ENCODE measurements around the gene FLCN.

Gene FLCN

DNA sequence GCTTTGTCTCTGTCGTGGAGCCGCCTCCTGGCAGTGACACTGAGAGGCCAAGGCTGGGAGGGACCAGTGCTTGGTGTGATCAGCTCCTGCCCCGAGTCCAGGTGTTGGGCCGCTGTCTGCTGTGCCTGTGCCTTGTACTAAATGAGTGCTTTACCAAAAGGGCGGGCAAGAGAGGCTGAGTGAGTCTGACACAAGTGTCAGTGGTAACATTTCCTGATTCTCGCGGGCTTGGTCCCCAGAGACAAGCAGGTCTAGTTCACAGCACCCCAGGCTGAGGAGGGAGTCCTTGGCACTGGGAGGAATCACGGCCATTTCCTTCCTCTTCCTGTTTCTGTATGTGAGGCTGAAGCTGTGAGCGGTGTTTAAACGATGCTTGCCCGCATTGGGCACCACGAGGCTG is 61.1 kb downstream of the FLCN start:
- TF ChIP-seq, protein P1, sequence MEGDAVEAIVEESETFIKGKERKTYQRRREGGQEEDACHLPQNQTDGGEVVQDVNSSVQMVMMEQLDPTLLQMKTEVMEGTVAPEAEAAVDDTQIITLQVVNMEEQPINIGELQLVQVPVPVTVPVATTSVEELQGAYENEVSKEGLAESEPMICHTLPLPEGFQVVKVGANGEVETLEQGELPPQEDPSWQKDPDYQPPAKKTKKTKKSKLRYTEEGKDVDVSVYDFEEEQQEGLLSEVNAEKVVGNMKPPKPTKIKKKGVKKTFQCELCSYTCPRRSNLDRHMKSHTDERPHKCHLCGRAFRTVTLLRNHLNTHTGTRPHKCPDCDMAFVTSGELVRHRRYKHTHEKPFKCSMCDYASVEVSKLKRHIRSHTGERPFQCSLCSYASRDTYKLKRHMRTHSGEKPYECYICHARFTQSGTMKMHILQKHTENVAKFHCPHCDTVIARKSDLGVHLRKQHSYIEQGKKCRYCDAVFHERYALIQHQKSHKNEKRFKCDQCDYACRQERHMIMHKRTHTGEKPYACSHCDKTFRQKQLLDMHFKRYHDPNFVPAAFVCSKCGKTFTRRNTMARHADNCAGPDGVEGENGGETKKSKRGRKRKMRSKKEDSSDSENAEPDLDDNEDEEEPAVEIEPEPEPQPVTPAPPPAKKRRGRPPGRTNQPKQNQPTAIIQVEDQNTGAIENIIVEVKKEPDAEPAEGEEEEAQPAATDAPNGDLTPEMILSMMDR (conservative IDR thresholded peaks at IDR 0.05): no peak
- TF ChIP-seq ZFX (IDR thresholded peaks at IDR 0.05): no peak
- no peak overlapping the region for H3K27ac ChIP-seq

DNA sequence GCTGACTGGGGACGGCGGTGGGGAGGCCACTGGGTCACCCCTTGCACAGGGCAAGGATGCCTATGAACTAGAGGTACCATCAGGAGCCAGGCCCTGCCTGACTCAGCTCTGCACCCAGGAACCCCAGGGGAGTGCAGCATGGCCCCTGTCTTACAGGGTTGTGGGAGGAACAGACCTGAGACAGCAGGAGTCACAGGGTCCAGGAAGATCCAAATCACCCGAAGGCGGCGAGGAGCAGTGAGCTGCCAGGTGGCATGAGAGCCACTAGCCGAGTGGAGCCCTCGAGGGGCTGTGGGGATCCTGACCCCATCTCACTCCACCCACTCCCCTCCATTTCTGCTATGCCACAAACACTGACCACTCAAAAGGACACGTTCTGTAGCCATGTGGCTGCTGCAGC is 61.6 kb downstream of the FLCN start:
- no peak overlapping the region for H3K27ac ChIP-seq
- TF ChIP-seq, protein P1 (conservative IDR thresholded peaks at IDR 0.05): no peak
- TF ChIP-seq ZFX (IDR thresholded peaks at IDR 0.05): no peak

DNA sequence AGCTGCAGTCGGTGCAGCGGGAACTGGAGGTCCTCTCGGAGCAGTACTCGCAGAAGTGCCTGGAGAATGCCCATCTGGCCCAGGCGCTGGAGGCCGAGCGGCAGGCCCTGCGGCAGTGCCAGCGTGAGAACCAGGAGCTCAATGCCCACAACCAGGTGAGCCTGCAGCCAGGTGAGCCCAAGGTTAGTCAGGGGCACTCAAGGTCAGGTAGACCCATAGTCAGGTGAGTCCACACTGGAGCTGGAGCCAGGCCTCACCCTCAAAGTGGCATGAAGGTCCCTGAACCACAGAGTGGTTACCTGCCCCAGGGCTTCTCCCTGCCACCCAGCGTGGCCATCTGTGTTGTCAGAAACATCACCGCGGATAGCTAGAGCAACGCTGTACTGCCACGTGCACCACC is 63.0 kb downstream of the FLCN start:
- H3K27ac ChIP-seq: no peak overlapping the region

DNA sequence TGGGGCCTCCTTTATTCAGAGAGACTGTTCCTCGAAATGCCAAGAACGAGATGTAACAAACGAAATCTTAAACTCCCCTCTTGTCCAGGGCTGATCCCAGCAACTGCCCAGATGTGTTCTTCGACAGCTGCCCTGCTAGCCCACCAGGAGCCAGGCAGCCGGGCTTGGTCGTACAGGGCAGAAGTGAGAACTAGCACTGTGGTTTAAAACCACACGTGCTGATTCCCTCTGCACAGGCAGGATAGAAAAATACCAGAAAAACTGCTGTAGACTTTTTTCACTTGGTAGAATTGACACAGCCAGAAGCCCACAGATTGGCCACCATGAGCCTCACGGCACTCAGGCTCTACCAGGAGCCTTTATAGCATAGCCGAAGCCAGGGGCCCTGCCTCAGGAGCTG is 64.0 kb downstream of the FLCN start:
- no peak for TF ChIP-seq ZFX (IDR thresholded peaks at IDR 0.05)
- TF ChIP-seq, protein P1 (conservative IDR thresholded peaks at IDR 0.05): no peak
- H3K27ac ChIP-seq: no peak overlapping the region

More for the DNA sequence above, 63.0 kb downstream of the FLCN start:
- TF ChIP-seq, protein P1 (conservative IDR thresholded peaks at IDR 0.05): no peak
- no peak for TF ChIP-seq ZFX (IDR thresholded peaks at IDR 0.05)

DNA sequence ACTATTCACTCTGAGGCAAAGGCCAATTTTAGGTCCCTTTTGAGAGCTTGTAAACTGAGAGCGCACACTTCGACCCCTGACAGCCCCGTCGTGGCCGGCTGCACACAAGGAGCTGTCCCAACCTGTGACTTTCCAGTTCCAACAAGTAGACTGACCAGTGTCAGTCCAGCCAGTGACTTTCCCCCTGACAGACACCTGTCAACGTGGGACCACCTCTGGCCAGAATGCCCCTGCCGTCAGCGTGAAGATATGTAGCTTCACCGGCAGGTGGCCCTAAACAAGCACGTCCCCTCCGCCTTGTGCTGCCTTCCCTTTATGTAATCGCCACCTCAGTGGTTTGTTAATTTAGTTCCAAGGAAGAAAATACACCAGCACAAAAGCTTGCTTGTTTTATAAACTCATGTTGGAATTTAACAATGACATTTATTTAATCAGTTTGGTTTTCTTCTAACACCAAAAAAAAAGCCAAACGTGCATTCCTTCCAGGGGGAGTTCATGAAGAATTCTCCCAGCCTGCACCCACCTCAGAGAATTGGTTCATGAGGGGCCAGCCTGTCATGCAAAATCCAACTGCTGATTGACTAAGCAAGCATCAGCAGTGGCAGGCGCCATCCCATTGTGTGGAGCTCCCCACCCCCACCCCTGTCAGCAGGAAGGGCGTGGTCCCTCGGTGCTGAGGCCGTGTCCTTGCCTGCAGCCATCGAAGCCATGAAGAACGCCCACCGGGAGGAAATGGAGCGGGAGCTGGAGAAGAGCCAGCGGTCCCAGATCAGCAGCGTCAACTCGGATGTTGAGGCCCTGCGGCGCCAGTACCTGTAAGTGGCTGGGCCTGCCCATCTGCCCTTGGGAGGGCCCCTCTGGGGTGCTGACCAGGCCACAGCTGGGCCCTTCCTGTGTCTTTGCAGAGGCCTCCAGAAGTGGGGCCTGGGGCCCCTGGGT is 64.7 kb downstream of the FLCN start:
- TF ChIP-seq, protein P1 (conservative IDR thresholded peaks at IDR 0.05): no peak
- no peak for TF ChIP-seq ZFX (IDR thresholded peaks at IDR 0.05)
- no peak overlapping the region for H3K27ac ChIP-seq

DNA sequence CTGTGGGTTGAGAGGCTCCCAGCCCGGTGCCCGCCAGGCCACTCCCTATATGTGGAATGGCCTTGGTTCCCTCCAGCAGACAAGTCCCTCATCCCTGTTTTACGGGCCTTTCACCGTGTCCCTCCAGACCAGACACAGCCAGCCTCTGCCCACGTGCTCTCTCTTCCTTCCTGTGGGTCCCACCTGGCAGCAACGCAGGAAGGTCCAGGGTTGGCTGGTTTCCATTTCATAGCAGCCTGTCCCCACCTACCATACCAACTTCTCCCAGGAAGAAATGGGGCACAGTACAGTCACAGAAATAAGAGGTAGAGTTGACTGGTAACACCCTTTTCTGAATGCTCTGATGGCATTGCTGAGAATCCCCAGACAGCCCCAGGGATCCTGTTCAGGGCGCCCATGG is 65.8 kb downstream of the FLCN start:
- H3K27ac ChIP-seq: no peak overlapping the region
- TF ChIP-seq, protein P1 (conservative IDR thresholded peaks at IDR 0.05): no peak
- no peak for TF ChIP-seq ZFX (IDR thresholded peaks at IDR 0.05)

DNA sequence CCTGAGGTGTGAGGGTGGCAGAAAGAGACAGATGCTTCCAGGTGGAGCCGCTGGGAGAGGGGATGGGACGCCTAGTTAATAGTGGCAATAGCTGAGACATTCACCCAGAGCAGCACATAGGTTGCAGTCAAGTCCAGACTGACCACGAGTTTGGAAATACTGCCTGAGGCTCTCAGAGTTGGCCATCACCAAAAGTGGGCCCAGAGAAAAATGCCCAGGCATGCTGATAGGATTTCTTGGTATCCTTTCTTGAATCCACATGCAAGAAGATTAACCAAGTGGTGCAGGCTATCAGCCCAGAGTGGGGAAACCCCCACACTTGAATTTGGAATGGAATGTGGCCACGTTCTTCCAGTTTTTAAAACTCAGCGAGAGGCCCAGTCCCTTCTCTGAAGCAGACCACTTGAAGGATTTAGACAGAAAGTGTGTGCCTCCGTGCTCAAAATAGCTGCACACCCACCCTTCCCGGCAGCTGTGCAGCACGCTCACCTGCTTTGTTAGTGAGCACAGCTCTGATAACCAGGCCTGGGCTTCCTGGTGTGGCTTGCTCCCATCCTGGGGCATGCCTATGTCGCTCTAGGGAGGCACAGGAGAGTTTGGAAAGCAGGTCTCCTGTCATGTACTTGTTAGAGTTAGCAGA is 66.5 kb downstream of the FLCN start:
- no peak overlapping the region for H3K27ac ChIP-seq
- TF ChIP-seq, protein P1 (conservative IDR thresholded peaks at IDR 0.05): no peak
- TF ChIP-seq ZFX (IDR thresholded peaks at IDR 0.05): no peak
